IMR-90 (cell line): ENCODE results near the gene ACSL6. TPM values are rescaled to one million over a fixed set of nuclear protein-coding genes. Genes with fewer than 3 reads are reported as not detected.

ENCODE experiments used
- ATAC-seq: fragments of 200-7000 bp; cut with Tn5 transposase; 2 replicates; pipeline ENCODE4 v1.9.1; 2020; ENCODE audit warnings: low read depth, mild to moderate bottlenecking, moderate library complexity
- BruUV-seq: library from RNA; stranded (reverse); fragments of 400-500 nt; replicated peaks from 2 replicates; lab custom pipeline; 2021; lab: Mats Ljungman, UMichigan
- CTCF ChIA-PET: fragments of 300-600 bp; formaldehyde crosslinking; extraction: SDS; loops from one replicate; lab custom pipeline; 2021; ENCODE audit warnings: antibody characterized with exemption; lab: Yijun Ruan, JAX
- POLR2A ChIA-PET: fragments of 300-600 bp; sonication (Branson Sonifier 250); formaldehyde crosslinking; loops from one replicate; lab custom pipeline; 2022; ENCODE audit warnings: antibody characterized with exemption; ENCODE audit not compliant: unreplicated experiment; lab: Charles Lee
- DNase-seq: peaks from one replicate; pipeline ENCODE4 v3.0.0; 2013
- H2AFZ ChIP-seq: replicated peaks from 2 replicates; pipeline ENCODE3; 2013; ENCODE audit warnings: low read length, mild to moderate bottlenecking; ENCODE audit not compliant: poor library complexity
- H2AK5ac ChIP-seq: 2 replicates; pipeline ENCODE4 v1.6.1; 2013; ENCODE audit warnings: low read depth, low read length, inconsistent platforms
- H2AK9ac ChIP-seq: replicated peaks from 2 replicates; pipeline ENCODE3; 2013; ENCODE audit warnings: mild to moderate bottlenecking, low read depth, low read length, moderate library complexity; ENCODE audit not compliant: poor library complexity
- H2BK120ac ChIP-seq: 2 replicates; pipeline ENCODE4 v1.6.1; 2013; ENCODE audit warnings: low read depth, low read length, inconsistent platforms
- H2BK15ac ChIP-seq: 3 replicates; pipeline ENCODE4 v1.6.1; 2013; ENCODE audit warnings: low read depth, low read length, inconsistent platforms
- H2BK20ac ChIP-seq: 2 replicates; pipeline ENCODE4 v1.6.1; 2013; ENCODE audit warnings: low read depth, mild to moderate bottlenecking, inconsistent platforms, low read length, moderate library complexity
- H2BK5ac ChIP-seq: 2 replicates; pipeline ENCODE4 v1.6.1; 2013; ENCODE audit warnings: mild to moderate bottlenecking, low read depth, low read length, inconsistent platforms; ENCODE audit not compliant: poor library complexity, severe bottlenecking
- H3K14ac ChIP-seq: replicated peaks from 2 replicates; pipeline ENCODE4 v1.6.1; 2013; ENCODE audit warnings: low read depth, low read length, inconsistent platforms
- H3K18ac ChIP-seq: 2 replicates; pipeline ENCODE4 v1.6.1; 2013; ENCODE audit warnings: low read depth, low read length, control low read depth
- H3K23ac ChIP-seq: 2 replicates; pipeline ENCODE4 v1.6.1; 2013; ENCODE audit warnings: low read depth, low read length, inconsistent platforms
- H3K27ac ChIP-seq: 2 replicates; pipeline ENCODE4 v1.5.1; 2013; ENCODE audit warnings: mild to moderate bottlenecking, control low read depth, low read length; ENCODE audit not compliant: insufficient read depth
- H3K27me3 ChIP-seq: 2 replicates; pipeline ENCODE4 v1.6.1; 2013; ENCODE audit warnings: low read length; ENCODE audit not compliant: control insufficient read depth, insufficient read depth
- H3K36me3 ChIP-seq: 2 replicates; pipeline ENCODE4 v1.6.1; 2013; ENCODE audit warnings: low read length, mixed read lengths; ENCODE audit not compliant: control insufficient read depth, insufficient read depth
- H3K4ac ChIP-seq: 2 replicates; pipeline ENCODE4 v1.6.1; 2013; ENCODE audit warnings: low read depth, low read length, inconsistent platforms
- H3K4me1 ChIP-seq: 2 replicates; pipeline ENCODE4 v1.6.1; 2013; ENCODE audit warnings: low read length, mixed read lengths; ENCODE audit not compliant: control insufficient read depth, insufficient read depth
- H3K4me2 ChIP-seq: 2 replicates; pipeline ENCODE4 v1.6.1; 2013; ENCODE audit warnings: low read depth, mild to moderate bottlenecking, control low read depth, low read length, moderate library complexity
- H3K4me3 ChIP-seq: 2 replicates; pipeline ENCODE4 v1.5.1; 2013; ENCODE audit warnings: low read depth, mild to moderate bottlenecking, control low read depth, low read length, moderate library complexity; ENCODE audit not compliant: insufficient read depth
- H3K56ac ChIP-seq: 2 replicates; pipeline ENCODE4 v1.6.1; 2013; ENCODE audit warnings: low read length, inconsistent platforms; ENCODE audit not compliant: insufficient read depth; ENCODE audit errors: extremely low read depth
- H3K79me1 ChIP-seq, 2 experiments: 2 replicates each; pipeline ENCODE4 v1.6.1; 2013; ENCODE audit warnings: low read length in 2 of 2, inconsistent platforms in 1 of 2, low read depth in 1 of 2
- H3K9ac ChIP-seq: 2 replicates; pipeline ENCODE4 v1.6.1; 2013; ENCODE audit warnings: low read depth, low read length, control low read depth
- H3K9me1 ChIP-seq: 2 replicates; pipeline ENCODE4 v1.6.1; 2013; ENCODE audit warnings: low read length, inconsistent platforms; ENCODE audit not compliant: insufficient read depth
- H3K9me3 ChIP-seq: 2 replicates; pipeline ENCODE4 v1.6.1; 2013; ENCODE audit warnings: low read length; ENCODE audit not compliant: control insufficient read depth, insufficient read depth
- H4K20me1 ChIP-seq: 2 replicates; pipeline ENCODE4 v1.6.1; 2013; ENCODE audit warnings: low read length, inconsistent platforms; ENCODE audit not compliant: insufficient read depth
- H4K5ac ChIP-seq: 2 replicates; pipeline ENCODE4 v1.6.1; 2013; ENCODE audit warnings: mild to moderate bottlenecking, low read depth, low read length, control low read depth
- H4K8ac ChIP-seq, 2 experiments: 2 replicates each; pipeline ENCODE4 v1.6.1; 2013; ENCODE audit warnings: low read depth in 2 of 2, low read length in 2 of 2, control low read depth in 1 of 2, inconsistent platforms in 1 of 2
- H4K91ac ChIP-seq: 2 replicates; pipeline ENCODE4 v1.6.1; 2013; ENCODE audit warnings: low read depth, low read length, inconsistent platforms; ENCODE audit not compliant: insufficient read depth
- BHLHE40 ChIP-seq: fragments of 150-350 bp; IDR thresholded peaks from 2 replicates; pipeline ENCODE4 v1.6.1; 2016; ENCODE audit warnings: mild to moderate bottlenecking, low read depth, low read length
- CEBPB ChIP-seq: IDR thresholded peaks from 2 replicates; pipeline ENCODE4 v1.6.1; 2012; ENCODE audit warnings: low read depth, low read length, improper control_type of control experiment
- CHD1 ChIP-seq: IDR thresholded peaks from 2 replicates; pipeline ENCODE4 v1.6.1; 2012; ENCODE audit warnings: low read depth, low read length, improper control_type of control experiment
- CTCF ChIP-seq: conservative IDR thresholded peaks from 2 replicates; pipeline ENCODE4 v1.5.1; 2012; ENCODE audit warnings: mild to moderate bottlenecking, low read depth, low read length, improper control_type of control experiment
- ELK1 ChIP-seq: fragments of 150-350 bp; IDR thresholded peaks from 2 replicates; pipeline ENCODE4 v1.6.1; 2016; ENCODE audit warnings: low read depth, mild to moderate bottlenecking, low read length, moderate library complexity, borderline replicate concordance
- FOS ChIP-seq: fragments of 150-350 bp; IDR thresholded peaks from 2 replicates; pipeline ENCODE4 v1.6.1; 2016; ENCODE audit warnings: low read depth, low read length
- MAFK ChIP-seq: IDR thresholded peaks from 2 replicates; pipeline ENCODE4 v1.6.1; 2012; ENCODE audit warnings: low read depth, low read length, improper control_type of control experiment
- MAZ ChIP-seq: IDR thresholded peaks from 2 replicates; pipeline ENCODE4 v1.6.1; 2012; ENCODE audit warnings: low read depth, mild to moderate bottlenecking, low read length, improper control_type of control experiment, moderate library complexity, borderline replicate concordance
- MXI1 ChIP-seq: IDR thresholded peaks from 2 replicates; pipeline ENCODE4 v1.6.1; 2012; ENCODE audit warnings: low read depth, mild to moderate bottlenecking, low read length, moderate library complexity, borderline replicate concordance
- NFE2L2 ChIP-seq: fragments of 150-350 bp; IDR thresholded peaks from 2 replicates; pipeline ENCODE4 v1.6.1; 2016; ENCODE audit warnings: low read depth, mild to moderate bottlenecking, low read length
- POLR2A ChIP-seq: IDR thresholded peaks from 2 replicates; pipeline ENCODE4 v1.6.1; 2012; ENCODE audit warnings: mild to moderate bottlenecking, low read depth, low read length
- RAD21 ChIP-seq: IDR thresholded peaks from 2 replicates; pipeline ENCODE4 v1.6.1; 2012; ENCODE audit warnings: low read length, improper control_type of control experiment
- RCOR1 ChIP-seq: IDR thresholded peaks from 2 replicates; pipeline ENCODE4 v1.6.1; 2012; ENCODE audit warnings: mild to moderate bottlenecking, low read length, improper control_type of control experiment; ENCODE audit not compliant: insufficient replicate concordance
- RFX5 ChIP-seq: IDR thresholded peaks from 2 replicates; pipeline ENCODE4 v1.8.0; 2012; ENCODE audit warnings: low read depth, mild to moderate bottlenecking, low read length, moderate library complexity
- SMC3 ChIP-seq: fragments of 150-350 bp; IDR thresholded peaks from 2 replicates; pipeline ENCODE4 v1.6.1; 2016; ENCODE audit warnings: low read depth, mild to moderate bottlenecking, antibody characterized with exemption, low read length, moderate library complexity
- WGBS, 2 experiments: methylation state at CpG; one replicate each; pipeline versions ENCODE4 v1.1.5 to v1.1.7; 2013; ENCODE audit warnings: missing lambda C conversion rate in 2 of 2; ENCODE audit not compliant: insufficient read length in 1 of 2; ENCODE audit errors: extremely low coverage in 2 of 2; 5-methylcytosine and 5-hydroxymethylcytosine counted together
- dilution Hi-C: fragments of 300-500 bp; cut with HindIII; formaldehyde crosslinking; loops from one replicate; pipeline ENCODE4 v1.14.3; 2018; ENCODE audit warnings: low sequenced_read_pairs; ENCODE audit not compliant: unreplicated experiment
- in situ Hi-C: fragments of 300-500 bp; cut with MboI; formaldehyde crosslinking; loops from 3 replicates; pipeline ENCODE4 v1.14.3; 2019; ENCODE audit warnings: low sequenced_read_pairs, inconsistent platforms, mixed read lengths
- intact Hi-C: fragments of 100-400 bp; cut with micrococcal nuclease; formaldehyde crosslinking; loops from 2 replicates; pipeline ENCODE4 v1.10.0; 2022
- polyA plus RNA-seq, 3 experiments: library from polyadenylated mRNA; depleted of rRNA; stranded (reverse); fragments of >200 nt; gene quantifications; 2 replicates each; pipeline ENCODE4 v1.2.3, GENCODE V29; 2012; ENCODE audit warnings: low replicate concordance in 1 of 3
- total RNA-seq: library from RNA; depleted of rRNA; stranded (reverse); fragments of >200 nt; gene quantifications from 2 replicates; pipeline ENCODE4 v1.2.3, GENCODE V29; 2012
- TF ChIP-seq, protein P1 (sequence below): fragments of 150-350 bp; IDR thresholded peaks from 2 replicates; pipeline ENCODE4 v1.6.1; 2017; ENCODE audit warnings: mild to moderate bottlenecking, antibody characterized with exemption, low read length, low read depth

Gene ACSL6
- total and polyA plus RNA-seq, 2 of the 4 experiments (the other 2 are of a cell fraction): not detected

DNA sequence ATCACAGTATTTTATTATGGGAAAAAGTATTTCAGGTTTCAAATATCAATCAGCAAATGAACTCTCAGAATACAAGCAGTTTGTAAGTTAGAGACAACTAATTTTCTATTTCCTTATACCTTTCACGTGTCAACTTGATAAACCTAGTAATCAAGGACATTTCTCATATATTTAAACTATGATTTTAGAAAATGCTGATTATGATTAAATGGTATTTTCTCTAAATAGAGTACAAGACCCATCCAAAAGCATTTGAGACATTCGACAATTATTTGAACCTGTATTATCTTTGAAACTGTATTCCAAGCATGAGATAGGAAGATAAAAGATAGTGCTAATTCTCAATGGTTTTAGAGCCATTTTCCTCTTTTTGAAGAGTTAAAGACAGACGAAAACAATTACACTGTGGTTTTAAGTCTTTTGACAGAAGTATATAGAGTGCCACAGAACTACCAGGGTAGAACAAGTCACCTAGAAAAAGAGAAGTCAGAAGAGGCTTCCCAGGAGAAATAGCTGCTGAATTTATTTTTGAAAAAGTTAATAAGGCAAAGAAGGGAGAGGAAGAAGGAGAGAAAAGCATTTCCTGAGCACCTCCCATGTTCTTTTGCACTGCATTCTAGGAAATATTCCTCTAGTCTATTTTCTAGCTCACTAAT is 71.6 kb downstream of the ACSL6 start:
- Histone ChIP-seq H3K23ac (no peak overlapping the region), H3K79me1 (no peaks in the 10 kb centered on the region), H4K8ac (no peak overlapping the region), H3K4me2 (no peak overlapping the region), H3K36me3 (no peaks in the 10 kb centered on the region), H2AFZ (no peak overlapping the region), H3K4me3 (no peak overlapping the region), H2AK5ac (no peak overlapping the region), H4K20me1 (no peaks in the 10 kb centered on the region), H3K18ac (no peak overlapping the region), H3K9me3 (no peaks in the 10 kb centered on the region), H2BK120ac (no peak overlapping the region), H2BK5ac (no peak overlapping the region), H4K91ac (no peak overlapping the region), H3K27me3 (no peaks in the 10 kb centered on the region), H3K56ac (no peak overlapping the region), H2AK9ac (no peak overlapping the region), H2BK20ac (no peak overlapping the region), H3K14ac (no peak overlapping the region), H3K27ac (no peak overlapping the region), H3K9me1 (no peaks in the 10 kb centered on the region), H3K4ac (no peak overlapping the region), H3K9ac (no peak overlapping the region), H4K5ac (no peak overlapping the region), H2BK15ac (no peak overlapping the region), H3K4me1 (no peaks in the 10 kb centered on the region)
- BruUV-seq: no TSS peak
- DNase-seq (no peak), ATAC-seq (no peak)
- in situ Hi-C loops: no loop called here
- intact Hi-C loops: no loop called here
- no CpG with 5 or more reads among the region's 3 CpGs for WGBS, 2 experiments
- dilution Hi-C loops: no loop called here
- TF ChIP-seq CEBPB (no peak), ELK1 (no peak), RAD21 (no peak), POLR2A (no peak), SMC3 (no peak), BHLHE40 (no peak), RFX5 (no peak), MAFK (no peak), NFE2L2 (no peak), FOS (no peak), RCOR1 (no peak), CTCF (no peak), CHD1 (no peak), MXI1 (no peak), MAZ (no peak)
- TF ChIP-seq, protein P1, sequence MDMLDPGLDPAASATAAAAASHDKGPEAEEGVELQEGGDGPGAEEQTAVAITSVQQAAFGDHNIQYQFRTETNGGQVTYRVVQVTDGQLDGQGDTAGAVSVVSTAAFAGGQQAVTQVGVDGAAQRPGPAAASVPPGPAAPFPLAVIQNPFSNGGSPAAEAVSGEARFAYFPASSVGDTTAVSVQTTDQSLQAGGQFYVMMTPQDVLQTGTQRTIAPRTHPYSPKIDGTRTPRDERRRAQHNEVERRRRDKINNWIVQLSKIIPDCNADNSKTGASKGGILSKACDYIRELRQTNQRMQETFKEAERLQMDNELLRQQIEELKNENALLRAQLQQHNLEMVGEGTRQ: no peak
- CTCF ChIA-PET: no interaction called here
- POLR2A ChIA-PET: no interaction called here
